ENCODE data around the gene OOSP1. TPM values are rescaled to one million over a fixed set of nuclear protein-coding genes. Genes with fewer than 3 reads are reported as not detected.

The OOSP1 gene
- polyA plus RNA-seq, 10 donors: not detected

Other genes with a start within 250 kb of the OOSP1 start
- not detected for gene OR10V1, start 224.6 kb upstream of the OOSP1 start, polyA plus RNA-seq (ENCODE audit: insufficient read length in 10 of 10)
- 1 to 10 TPM; 2.9 to 8.5 (median 5.4) TPM for gene STX3, start 183.1 kb upstream of the OOSP1 start, polyA plus RNA-seq (ENCODE audit: insufficient read length in 10 of 10)
- gene MRPL16, start 127.7 kb upstream of the OOSP1 start, polyA plus RNA-seq (ENCODE audit: insufficient read length in 10 of 10): 10 to 100 TPM; 32.3 to 37.2 (median 34.3) TPM
- under 1 TPM in 1 of 10 donors, not detected in 9; 0.08 TPM for gene CBLIF, start 92.9 kb upstream of the OOSP1 start, polyA plus RNA-seq (ENCODE audit: insufficient read length in 10 of 10)
- gene TCN1, start 71.9 kb upstream of the OOSP1 start, polyA plus RNA-seq (ENCODE audit: insufficient read length in 10 of 10): under 1 TPM in 3 of 10 donors, not detected in 7; 0.16 to 0.38 (median 0.22) TPM
- not detected for gene OOSP3, start 59.6 kb upstream of the OOSP1 start, polyA plus RNA-seq (ENCODE audit: insufficient read length in 10 of 10)
- not detected for gene OOSP4A, start 25.6 kb downstream of the OOSP1 start, polyA plus RNA-seq (ENCODE audit: insufficient read length in 10 of 10)
- gene OOSP4B, start 78.7 kb downstream of the OOSP1 start, polyA plus RNA-seq (ENCODE audit: insufficient read length in 10 of 10): not detected
- gene OOSP2, start 102.0 kb downstream of the OOSP1 start, polyA plus RNA-seq (ENCODE audit: insufficient read length in 10 of 10): not detected
- gene MS4A3, start 118.2 kb downstream of the OOSP1 start, polyA plus RNA-seq (ENCODE audit: insufficient read length in 10 of 10): 1 to 10 TPM in 4 of 10 donors, under 1 TPM in 6; 0.38 to 1.6 (median 0.77) TPM
- under 1 TPM; 0.04 to 0.69 (median 0.29) TPM for gene MS4A2, start 150.2 kb downstream of the OOSP1 start, polyA plus RNA-seq (ENCODE audit: insufficient read length in 10 of 10)
- gene MS4A6A, start 244.7 kb downstream of the OOSP1 start, polyA plus RNA-seq (ENCODE audit: insufficient read length in 10 of 10): 10 to 100 TPM; 18.6 to 29.1 (median 25.8) TPM

All from muscle of back (tissue), 10 donors.